HepG2 (cell line): ENCODE results near the gene PRPSAP1. TPM values are rescaled to one million over a fixed set of nuclear protein-coding genes. Genes with fewer than 3 reads are reported as not detected.

Source experiments
- ATAC-seq: fragments of 200-7000 bp; cut with Tn5 transposase; 3 replicates; pipeline ENCODE4 v1.9.1; 2020; ENCODE audit warnings: mild to moderate bottlenecking, moderate library complexity
- BruUV-seq: library from RNA; stranded (reverse); fragments of 400-500 nt; replicated peaks from 2 replicates; lab custom pipeline; 2021; lab: Mats Ljungman, UMichigan
- CTCF ChIA-PET: fragments of 300-600 bp; formaldehyde crosslinking; extraction: SDS; loops from one replicate; lab custom pipeline; 2021; ENCODE audit warnings: low total read pairs, inconsistent platforms, low intra/inter-chr PET ratio; lab: Yijun Ruan, JAX
- POLR2A ChIA-PET: fragments of 350-600 bp; sonication (Branson Sonifier 250); formaldehyde crosslinking; loops from one replicate; lab custom pipeline; 2020; ENCODE audit warnings: antibody characterized with exemption, inconsistent platforms; lab: Yijun Ruan, JAX
- DNase-seq: peaks from one replicate; pipeline ENCODE4 v3.0.0-alpha.2; 2015; ENCODE audit warnings: low spot score
- FAIRE-seq: peaks from 3 replicates; lab custom pipeline; 2011; peaks lifted over from hg19 to GRCh38; lab: Jason Lieb, UNC
- H2AFZ ChIP-seq: one replicate; pipeline ENCODE4 v1.6.1; 2011; ENCODE audit warnings: low read length, inconsistent platforms
- H3K27ac ChIP-seq: fragments of 300-600 bp; 3 replicates; pipeline ENCODE4 v1.8.0; 2011; ENCODE audit warnings: mixed run types, mild to moderate bottlenecking, mixed read lengths, low read length, inconsistent platforms; ENCODE audit not compliant: insufficient read depth; ENCODE audit errors: extremely low read length
- H3K27me3 ChIP-seq, 2 experiments: fragments of 200-600 bp in 1 of 2; 2 replicates in 1 of 2; 3 replicates in 1 of 2; pipeline versions ENCODE4 v1.6.0 to v1.8.0; 2011; ENCODE audit warnings: low read length in 2 of 2, mild to moderate bottlenecking in 2 of 2, moderate library complexity in 2 of 2, inconsistent platforms in 1 of 2; ENCODE audit not compliant: insufficient read depth in 2 of 2, control insufficient read depth in 1 of 2
- H3K36me3 ChIP-seq, 2 experiments: fragments of 200-600 bp in 1 of 2; replicated peaks in 1 of 2; 2 replicates in 1 of 2; 3 replicates in 1 of 2; pipeline versions ENCODE4 v1.5.1 to v1.8.0; 2011; ENCODE audit warnings: low read length in 2 of 2, inconsistent platforms in 1 of 2; ENCODE audit not compliant: insufficient read depth in 2 of 2, control insufficient read depth in 1 of 2
- H3K4me1 ChIP-seq: 2 replicates; pipeline ENCODE4 v1.5.1; 2012; ENCODE audit warnings: low read length, inconsistent platforms; ENCODE audit not compliant: insufficient read depth
- H3K4me2 ChIP-seq: 2 replicates; pipeline ENCODE4 v1.6.0; 2011; ENCODE audit warnings: low read depth, low read length, inconsistent platforms
- H3K4me3 ChIP-seq, 3 experiments: fragments of 200-600 bp in 1 of 3; sonication (generic), shearing (Covaris generic) in 1 of 3; replicated peaks in 1 of 3; 2 replicates each; pipeline ENCODE4 v1.5.1; 2011 to 2016; ENCODE audit warnings: low read length in 3 of 3, inconsistent platforms in 2 of 3, low read depth in 2 of 3, mild to moderate bottlenecking in 2 of 3, control low read depth in 1 of 3, mixed read lengths in 1 of 3; ENCODE audit not compliant: insufficient read depth in 1 of 3
- H3K79me2 ChIP-seq: one replicate; pipeline ENCODE4 v1.6.1; 2011; ENCODE audit warnings: low read length, inconsistent platforms; ENCODE audit not compliant: insufficient read depth
- H3K9ac ChIP-seq: 2 replicates; pipeline ENCODE4 v1.6.0; 2011; ENCODE audit warnings: mild to moderate bottlenecking, low read depth, low read length, inconsistent platforms; ENCODE audit not compliant: insufficient read depth
- H3K9me3 ChIP-seq: 2 replicates; pipeline ENCODE4 v1.5.1; 2012; ENCODE audit warnings: mild to moderate bottlenecking, low read length
- H4K20me1 ChIP-seq: 2 replicates; pipeline ENCODE4 v1.6.0; 2011; ENCODE audit warnings: inconsistent platforms, mild to moderate bottlenecking, low read length, moderate library complexity; ENCODE audit not compliant: insufficient read depth
- FOSL1 ChIP-seq: sonication (generic); formaldehyde crosslinking; IDR thresholded peaks from 2 replicates; pipeline ENCODE4 v1.9.0; 2021; ENCODE audit warnings: missing genetic modification reagents, borderline replicate concordance
- HOXA7 ChIP-seq: sonication (generic); formaldehyde crosslinking; IDR thresholded peaks from 2 replicates; pipeline ENCODE4 v1.8.1; 2022; ENCODE audit warnings: mild to moderate bottlenecking, missing genetic modification reagents, moderate library complexity
- KDM4B ChIP-seq: sonication (generic); formaldehyde crosslinking; IDR thresholded peaks from 2 replicates; pipeline ENCODE4 v1.4.0; 2020; ENCODE audit warnings: missing genetic modification reagents
- MED8 ChIP-seq: sonication (generic); formaldehyde crosslinking; IDR thresholded peaks from 2 replicates; pipeline ENCODE4 v1.8.1; 2023; ENCODE audit warnings: mild to moderate bottlenecking, missing genetic modification reagents; ENCODE audit not compliant: insufficient replicate concordance
- PCBP1 ChIP-seq: fragments of 200-400 bp; formaldehyde crosslinking; IDR thresholded peaks from 2 replicates; pipeline ENCODE4 v1.6.1; 2017; ENCODE audit warnings: mild to moderate bottlenecking, low read depth, low read length, borderline replicate concordance
- RNF219 ChIP-seq: sonication (generic); formaldehyde crosslinking; IDR thresholded peaks from 2 replicates; pipeline ENCODE4 v1.5.0; 2020; ENCODE audit warnings: mild to moderate bottlenecking, missing genetic modification reagents
- TGIF2 ChIP-seq: IDR thresholded peaks from 2 replicates; pipeline ENCODE4 v1.6.1; 2016; ENCODE audit warnings: control low read depth, missing compliant biosample characterization
- TP53 ChIP-seq: sonication (generic); formaldehyde crosslinking; conservative IDR thresholded peaks from 2 replicates; pipeline ENCODE4 v1.4.0; 2020; ENCODE audit warnings: missing genetic modification reagents
- YEATS2 ChIP-seq: sonication (generic); formaldehyde crosslinking; IDR thresholded peaks from 2 replicates; pipeline ENCODE4 v1.4.0; 2020; ENCODE audit warnings: missing genetic modification reagents, borderline replicate concordance
- YEATS4 ChIP-seq: sonication (generic); formaldehyde crosslinking; IDR thresholded peaks from 2 replicates; pipeline ENCODE4 v1.4.0; 2020; ENCODE audit warnings: missing genetic modification reagents, borderline replicate concordance
- ZFYVE20 ChIP-seq: sonication (generic); formaldehyde crosslinking; IDR thresholded peaks from 2 replicates; pipeline ENCODE4 v1.8.0; 2023; ENCODE audit warnings: low read depth, mild to moderate bottlenecking, moderate library complexity, missing genetic modification reagents, borderline replicate concordance
- ZNF280D ChIP-seq: sonication (generic); formaldehyde crosslinking; IDR thresholded peaks from 2 replicates; pipeline ENCODE4 v1.5.1; 2020; ENCODE audit warnings: mild to moderate bottlenecking, missing genetic modification reagents
- ZNF362 ChIP-seq: sonication (generic); formaldehyde crosslinking; IDR thresholded peaks from 2 replicates; pipeline ENCODE4 v1.4.0; 2020; ENCODE audit warnings: missing genetic modification reagents, mild to moderate bottlenecking, borderline replicate concordance
- ZNF432 ChIP-seq: sonication (generic); formaldehyde crosslinking; IDR thresholded peaks from 2 replicates; pipeline ENCODE4 v1.5.0; 2020; ENCODE audit warnings: missing genetic modification reagents, mild to moderate bottlenecking, borderline replicate concordance
- ZNF652 ChIP-seq: IDR thresholded peaks from 2 replicates; pipeline ENCODE4 v1.6.1; 2016; ENCODE audit warnings: low read depth, borderline replicate concordance
- WGBS: methylation state at CpG from one replicate; pipeline ENCODE4 v1.1.6; 2017; ENCODE audit warnings: low lambda C conversion rate; 5-methylcytosine and 5-hydroxymethylcytosine counted together
- in situ Hi-C: cut with HindIII; loops from 2 replicates; pipeline ENCODE4 v1.10.0; 2017; ENCODE audit warnings: low pct_unique_long_range_greater_than_20kb; ENCODE audit not compliant: extremely low pct_ligation_motif_present
- intact Hi-C: fragments of 100-400 bp; cut with micrococcal nuclease; formaldehyde crosslinking; loops from one replicate; pipeline ENCODE4 v1.10.0; 2022; ENCODE audit not compliant: unreplicated experiment
- polyA plus RNA-seq, 8 experiments: library from polyadenylated mRNA; depleted of rRNA in 3 of 8; stranded (reverse) in 7 of 8; unstranded in 1 of 8; fragments of >200 nt; fragmentation: Illumina TruSeq in 4 of 8; extraction: Trizol in 4 of 8; gene quantifications; 2 replicates each; pipeline versions ENCODE4 v1.2.1 to v1.2.3, GENCODE V29; 2011 to 2016; ENCODE audit warnings: low read depth in 4 of 8, missing spikeins in 1 of 8, mixed read lengths in 1 of 8; ENCODE audit not compliant: insufficient read depth in 1 of 8
- total RNA-seq, 5 experiments: library from RNA; depleted of rRNA; stranded (reverse); fragments of >200 nt; fragmentation: Illumina TruSeq; extraction: Trizol; gene quantifications; 2 replicates each; pipeline ENCODE4 v1.2.3, GENCODE V29; 2016; ENCODE audit warnings: low read depth in 1 of 5

Gene PRPSAP1
- total and polyA plus RNA-seq, 2 of the 13 experiments (the other 11 are each of a cell fraction or from before 2014, with no cell fraction given), result 91.1 to 314 TPM

DNA sequence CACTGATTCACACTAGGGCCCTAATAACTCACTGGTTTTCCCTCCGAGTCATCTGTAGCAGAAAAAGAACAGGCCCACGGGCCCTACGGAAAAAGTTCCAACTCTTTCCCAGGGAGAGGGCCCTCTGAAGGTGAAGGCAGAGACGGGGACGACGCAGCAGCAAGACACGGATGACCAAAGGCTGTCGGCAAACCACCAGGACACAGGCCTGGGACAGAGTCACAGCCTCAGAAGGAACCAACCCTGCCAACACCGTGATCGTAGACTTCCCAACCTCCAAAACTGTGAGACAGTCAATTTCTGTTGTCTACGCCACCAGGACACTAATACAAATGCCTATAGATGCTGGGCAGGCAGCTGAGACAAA is 25.5 kb upstream of the PRPSAP1 start (continued):
- TF ChIP-seq PCBP1 (no peak), FOSL1 (no peak), ZNF280D (CRISPR knock-in tag) (0 out of 2 replicates have a peak, but pooled peaks have one; percentile 2), YEATS2 (CRISPR knock-in tag) (0 out of 2 replicates have a peak, but pooled peaks have one; percentile 10), YEATS4 (no peak), HOXA7 (no peak), MED8 (CRISPR knock-in tag) (no peak), ZNF432 (CRISPR knock-in tag) (no peak)

DNA sequence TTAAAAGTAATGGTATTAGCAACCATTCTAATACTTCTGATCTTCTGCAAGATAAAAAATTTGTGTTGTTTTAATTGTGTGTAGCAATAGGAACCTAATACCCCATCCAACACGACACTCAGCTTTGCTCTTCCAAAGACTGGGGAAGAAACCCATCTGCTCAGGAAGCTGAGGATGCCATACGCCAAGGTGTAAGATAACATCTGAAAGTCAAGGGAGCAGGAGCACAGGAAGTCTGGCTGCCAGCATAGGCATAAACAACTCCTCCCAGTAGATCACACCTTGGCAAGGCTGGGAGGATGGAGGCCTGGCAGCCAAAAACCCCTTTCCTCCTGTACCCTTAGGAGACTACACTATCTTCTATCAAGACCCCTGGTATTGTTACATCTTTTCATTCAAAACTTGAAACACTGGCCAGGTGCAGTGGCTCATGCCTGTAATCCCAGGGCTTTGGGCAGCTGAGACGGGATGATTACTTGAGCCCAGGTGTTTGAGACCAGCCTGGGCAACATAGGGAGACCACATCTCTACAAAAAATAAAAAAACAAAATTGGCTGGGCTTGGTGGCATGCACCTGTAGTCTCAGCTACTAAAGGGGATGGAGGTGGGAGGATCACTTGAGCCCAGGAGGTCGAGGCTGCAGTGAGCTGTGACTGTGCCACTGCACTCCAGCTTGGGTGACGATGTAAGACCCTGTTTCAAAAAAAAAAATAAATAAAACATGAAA is 25.0 kb upstream of the PRPSAP1 start:
- intact Hi-C loops (no loop called here), in situ Hi-C loops (no loop called here)
- peaks cover 81% of the 10 kb centered on the region for H3K4me1 ChIP-seq
- H3K9ac ChIP-seq, result no peak overlapping the region
- peaks cover 0 to 5% of the 10 kb centered on the region in 2 experiments; a peak in 2 of 5 replicates for H3K36me3 ChIP-seq
- no peaks in the 10 kb centered on the region for H3K9me3 ChIP-seq
- no TSS peak for BruUV-seq
- peaks cover 55% of the 10 kb centered on the region for H3K79me2 ChIP-seq
- H4K20me1 ChIP-seq, result no peaks in the 10 kb centered on the region
- POLR2A ChIA-PET, result interaction anchor here (0.9 to 20.9 kb wide), 4 partner anchors 9 to 120 kb away, joined by 3 to 1379 read pairs (median 121); partner anchors contain the start of genes PRPSAP1, QRICH2 and SPHK1
- CTCF ChIA-PET, result no interaction called here
- ATAC-seq, result no peak
- H3K27me3 ChIP-seq, result no peaks in the 10 kb centered on the region; a peak in 1 of 5 replicates
- DNase-seq, result no peak
- WGBS, result 85% methylated on average over 5 of the region's 5 CpGs
- peak overlapping the region; percentile 45 for H3K27ac ChIP-seq
- peak overlapping the region; percentile 46 for H3K4me2 ChIP-seq
- H2AFZ ChIP-seq, result no peak overlapping the region
- no peak overlapping the region for H3K4me3 ChIP-seq
- no peak for FAIRE-seq
- TF ChIP-seq KDM4B (CRISPR knock-in tag) (no peak), ZNF652 (CRISPR knock-in tag) (no peak), TGIF2 (CRISPR knock-in tag) (0 out of 2 replicates have a peak, but pooled peaks have one; percentile 52), ZFYVE20 (no peak), RNF219 (CRISPR knock-in tag) (no peak), ZNF362 (CRISPR knock-in tag) (0 out of 2 replicates have a peak, but pooled peaks have one; percentile 6), TP53 (no peak)
